ENCODE results near the gene CDH13. TPM values are rescaled to one million over a fixed set of nuclear protein-coding genes. Genes with fewer than 3 reads are reported as not detected.

The CDH13 gene
- polyA plus RNA-seq, 3 donors, result 8.6 to 12.8 (median 12.4) TPM

- no peak for DNase-seq (ENCODE audit: extremely low read depth in 1 of 11, low read depth in 9 of 11, low spot score in 4 of 11)
Measured at GRCh38 chr16:83554096-83554495, 927.3 kb downstream of the CDH13 start.

GRCh38 chr16:83554540-83554939, 927.8 kb downstream of the CDH13 start:
- no peak for DNase-seq (ENCODE audit: extremely low read depth in 1 of 11, low read depth in 9 of 11, low spot score in 4 of 11)

GRCh38 chr16:83561876-83562275, 935.1 kb downstream of the CDH13 start:
- peak; percentile 5 to 43 (median 22) for DNase-seq (ENCODE audit: extremely low read depth in 1 of 11, low read depth in 9 of 11, low spot score in 4 of 11)

GRCh38 chr16:83568345-83568744, 941.6 kb downstream of the CDH13 start:
- no peak for DNase-seq (ENCODE audit: extremely low read depth in 1 of 11, low read depth in 9 of 11, low spot score in 4 of 11)

- no peak for DNase-seq (ENCODE audit: extremely low read depth in 1 of 11, low read depth in 9 of 11, low spot score in 4 of 11)
Measured at GRCh38 chr16:83574388-83574787, 947.6 kb downstream of the CDH13 start.

GRCh38 chr16:83577078-83577745, 950.4 kb downstream of the CDH13 start:
- peak in 4 of 11 donors; percentile 15 to 30 (median 18) for DNase-seq (ENCODE audit: extremely low read depth in 1 of 11, low read depth in 9 of 11, low spot score in 4 of 11)

GRCh38 chr16:83578171-83578570, 951.4 kb downstream of the CDH13 start:
- no peak for DNase-seq (ENCODE audit: extremely low read depth in 1 of 11, low read depth in 9 of 11, low spot score in 4 of 11)

GRCh38 chr16:83579027-83579426, 952.3 kb downstream of the CDH13 start:
- no peak for DNase-seq (ENCODE audit: extremely low read depth in 1 of 11, low read depth in 9 of 11, low spot score in 4 of 11)

GRCh38 chr16:83579436-83579835, 952.7 kb downstream of the CDH13 start:
- DNase-seq (ENCODE audit: extremely low read depth in 1 of 11, low read depth in 9 of 11, low spot score in 4 of 11), result no peak

GRCh38 chr16:83581082-83581481, 954.3 kb downstream of the CDH13 start:
- DNase-seq (ENCODE audit: extremely low read depth in 1 of 11, low read depth in 9 of 11, low spot score in 4 of 11), result no peak

GRCh38 chr16:83581994-83582747, 955.4 kb downstream of the CDH13 start:
- no peak for DNase-seq (ENCODE audit: extremely low read depth in 1 of 11, low read depth in 9 of 11, low spot score in 4 of 11)

- no peak for DNase-seq (ENCODE audit: extremely low read depth in 1 of 11, low read depth in 9 of 11, low spot score in 4 of 11)
Measured at GRCh38 chr16:83586036-83586435, 959.3 kb downstream of the CDH13 start.

GRCh38 chr16:83586461-83587200, 959.9 kb downstream of the CDH13 start:
- no peak for DNase-seq (ENCODE audit: extremely low read depth in 1 of 11, low read depth in 9 of 11, low spot score in 4 of 11)

GRCh38 chr16:83587201-83587600, 960.4 kb downstream of the CDH13 start:
- DNase-seq (ENCODE audit: extremely low read depth in 1 of 11, low read depth in 9 of 11, low spot score in 4 of 11), result no peak

GRCh38 chr16:83588070-83588469, 961.3 kb downstream of the CDH13 start:
- no peak for DNase-seq (ENCODE audit: extremely low read depth in 1 of 11, low read depth in 9 of 11, low spot score in 4 of 11)

- DNase-seq (ENCODE audit: extremely low read depth in 1 of 11, low read depth in 9 of 11, low spot score in 4 of 11), result no peak
Measured at GRCh38 chr16:83589576-83589975, 962.8 kb downstream of the CDH13 start.

GRCh38 chr16:83592778-83593177, 966.0 kb downstream of the CDH13 start:
- no peak for DNase-seq (ENCODE audit: extremely low read depth in 1 of 11, low read depth in 9 of 11, low spot score in 4 of 11)

GRCh38 chr16:83599789-83600462, 973.2 kb downstream of the CDH13 start:
- DNase-seq (ENCODE audit: extremely low read depth in 1 of 11, low read depth in 9 of 11, low spot score in 4 of 11), result no peak

All from renal cortex interstitium (tissue), 11 donors.